NCI-H1417 (cell line): ENCODE data around the gene UBR4.
A peak's percentile ranks its signal among the peaks of the same experiment; 100 is the strongest.

Source experiments
- DNase-seq, 3 experiments: peaks; one replicate each; lab custom pipeline; 2025; lab: John Stamatoyannopoulos, UW

Gene UBR4

GRCh38 chr1:19071674-19072281, 138.3 kb downstream of the UBR4 start:
- no peak for DNase-seq

- no peak for DNase-seq
These were observed 139.0 kb downstream of the UBR4 start for GRCh38 chr1:19070891-19071621.

- no peak for DNase-seq
These were observed 139.8 kb downstream of the UBR4 start for GRCh38 chr1:19070197-19070651.

- no peak for DNase-seq
These were observed 141.3 kb downstream of the UBR4 start for GRCh38 chr1:19068639-19069276.

- no peak for DNase-seq
These were observed 142.0 kb downstream of the UBR4 start for GRCh38 chr1:19067912-19068638.

- peak in 1 of 3 experiments; percentile 24 for DNase-seq
These were observed 142.7 kb downstream of the UBR4 start for GRCh38 chr1:19067182-19067911.

GRCh38 chr1:19066874-19067181, 143.2 kb downstream of the UBR4 start:
- DNase-seq, result no peak

GRCh38 chr1:19066248-19066873, 143.7 kb downstream of the UBR4 start:
- no peak for DNase-seq

- peak in 1 of 3 experiments; percentile 49 for DNase-seq
These were observed 144.4 kb downstream of the UBR4 start for GRCh38 chr1:19065526-19066247.

GRCh38 chr1:19064906-19065450, 145.1 kb downstream of the UBR4 start:
- DNase-seq, result no peak

GRCh38 chr1:19063122-19063521, 146.9 kb downstream of the UBR4 start:
- no peak for DNase-seq

GRCh38 chr1:19062258-19063029, 147.6 kb downstream of the UBR4 start:
- no peak for DNase-seq

- DNase-seq, result no peak
These were observed 148.3 kb downstream of the UBR4 start for GRCh38 chr1:19061798-19062197.

GRCh38 chr1:19061343-19061742, 148.7 kb downstream of the UBR4 start:
- DNase-seq, result no peak

GRCh38 chr1:19059773-19060172, 150.3 kb downstream of the UBR4 start:
- no peak for DNase-seq

- no peak for DNase-seq
These were observed 151.6 kb downstream of the UBR4 start for GRCh38 chr1:19058476-19058797.

- peak in 2 of 3 experiments; percentile 6 to 8 for DNase-seq
These were observed 152.1 kb downstream of the UBR4 start for GRCh38 chr1:19057784-19058475.

GRCh38 chr1:19057182-19057779, 152.8 kb downstream of the UBR4 start:
- DNase-seq, result no peak

GRCh38 chr1:19055701-19056100, 154.4 kb downstream of the UBR4 start:
- DNase-seq, result no peak
